ENCODE measurements around the gene TPP1.

TPP1 gene

GRCh38 chr11:6647836-6648235 lies 28.6 kb upstream of the TPP1 start:
- no peak for DNase-seq

DNA sequence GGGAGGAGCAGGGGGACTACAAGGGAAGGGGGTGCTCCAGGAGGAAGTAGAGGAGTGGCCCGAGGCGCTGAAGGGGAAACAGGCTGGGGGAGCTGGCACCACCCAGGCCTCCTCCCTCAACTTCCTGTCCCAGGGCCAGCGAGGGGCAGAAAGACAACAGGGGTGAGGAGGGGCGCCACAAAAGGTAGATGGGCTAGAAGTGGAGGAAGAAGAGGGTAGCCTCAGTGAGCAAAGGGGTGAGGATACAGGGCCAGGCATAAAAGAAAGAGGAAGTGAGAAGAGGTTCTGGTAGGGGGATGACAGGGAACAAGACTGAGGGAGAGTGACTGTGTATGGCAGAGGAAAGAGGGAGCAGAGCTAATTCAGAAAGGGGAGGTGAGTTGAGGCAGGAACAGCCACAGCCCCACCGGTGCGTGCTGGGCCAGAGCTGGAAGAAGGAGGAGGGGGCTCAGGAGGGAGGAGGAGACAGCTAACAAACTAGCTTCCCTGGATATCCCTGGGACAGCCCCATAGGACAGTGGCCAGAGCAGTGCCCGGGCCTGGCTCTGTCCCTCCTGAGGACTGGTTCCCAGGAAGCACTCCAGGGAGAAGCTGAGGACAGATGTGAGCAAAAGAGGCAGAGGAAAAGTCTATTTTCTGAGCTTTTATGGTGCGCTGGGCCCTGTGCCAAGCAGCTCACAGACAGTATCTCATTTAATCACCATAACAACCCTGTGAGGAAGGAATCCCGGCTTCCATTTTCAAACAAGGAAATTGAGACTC lies 27.9 kb upstream of the TPP1 start:
- peak in 2 of 51 donors; percentile 20 to 38 for DNase-seq

DNA sequence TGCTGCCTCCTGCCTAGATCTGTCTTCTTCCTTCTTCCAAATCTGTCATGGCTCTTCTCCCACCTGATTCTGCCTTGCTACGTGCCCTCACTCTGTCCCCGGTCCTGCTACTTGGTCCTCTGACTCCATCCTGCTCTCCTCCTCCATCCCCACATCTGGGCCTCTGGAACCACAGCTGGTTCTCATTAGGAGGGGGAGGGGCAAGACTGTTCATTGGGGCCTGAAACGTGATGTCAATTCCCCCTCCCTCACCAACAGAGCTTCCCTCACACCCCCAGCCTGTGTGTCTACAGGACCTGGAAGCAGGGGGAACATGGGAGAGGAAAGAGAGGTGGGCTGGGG lies 27.3 kb upstream of the TPP1 start:
- no peak for DNase-seq

DNA sequence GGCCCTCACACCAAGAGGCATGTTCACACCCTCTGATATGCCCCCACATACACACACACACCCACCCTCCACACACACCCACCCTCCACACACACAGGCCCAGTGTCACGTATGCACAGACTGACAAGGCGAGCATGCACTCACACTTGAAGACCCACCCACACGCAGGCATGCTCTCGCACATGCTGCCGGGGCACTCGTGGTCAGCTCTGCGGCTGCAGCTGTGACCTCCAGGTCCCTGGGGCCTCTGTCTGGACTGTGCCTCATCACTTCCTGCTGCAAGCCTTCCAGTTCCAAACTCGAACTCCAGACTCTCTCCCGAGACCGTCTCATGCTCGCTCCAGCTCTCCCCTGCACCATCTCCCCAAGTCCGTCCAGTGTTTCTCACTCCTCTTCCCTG lies 26.8 kb upstream of the TPP1 start:
- DNase-seq = no peak

- no peak for DNase-seq
Measured at GRCh38 chr11:6642957-6643356, 23.7 kb upstream of the TPP1 start.

DNA sequence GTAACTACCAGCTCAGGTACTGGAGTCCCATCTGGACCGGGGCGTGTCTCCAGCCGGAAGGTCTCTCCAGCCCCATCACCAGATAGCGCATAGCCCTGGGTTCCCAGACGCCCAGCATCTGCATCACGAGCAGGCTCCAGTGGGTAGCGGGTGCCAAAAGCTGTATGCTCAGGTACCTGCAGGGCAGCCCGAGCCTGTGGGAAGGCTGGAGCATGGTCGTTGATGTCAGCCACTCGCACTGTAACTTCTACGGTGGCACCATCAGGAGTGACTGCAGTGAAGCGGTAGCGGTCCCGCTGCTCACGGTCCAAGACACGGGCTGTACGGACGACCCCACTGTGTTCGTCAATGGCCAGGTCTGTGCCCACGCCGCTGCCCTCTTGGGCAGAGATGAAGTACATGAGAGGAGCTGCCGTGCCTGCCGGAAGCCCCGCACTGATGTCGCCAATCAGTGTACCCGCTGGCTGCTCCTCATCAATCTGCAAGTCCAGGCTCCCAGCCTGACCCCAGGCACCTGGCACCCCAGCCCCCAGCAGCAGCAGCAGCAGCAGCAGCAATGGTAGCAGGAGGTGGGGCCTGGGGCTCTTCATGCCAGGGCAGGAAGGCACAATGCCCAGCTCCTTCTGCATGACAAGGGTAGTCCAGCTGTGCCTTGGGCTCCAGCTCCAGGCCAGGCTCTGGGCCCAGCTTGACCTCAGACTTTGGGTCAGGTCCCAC lies 21.9 kb upstream of the TPP1 start:
- peak in 26 of 51 donors; percentile 13 to 74 (median 40) for DNase-seq

DNA sequence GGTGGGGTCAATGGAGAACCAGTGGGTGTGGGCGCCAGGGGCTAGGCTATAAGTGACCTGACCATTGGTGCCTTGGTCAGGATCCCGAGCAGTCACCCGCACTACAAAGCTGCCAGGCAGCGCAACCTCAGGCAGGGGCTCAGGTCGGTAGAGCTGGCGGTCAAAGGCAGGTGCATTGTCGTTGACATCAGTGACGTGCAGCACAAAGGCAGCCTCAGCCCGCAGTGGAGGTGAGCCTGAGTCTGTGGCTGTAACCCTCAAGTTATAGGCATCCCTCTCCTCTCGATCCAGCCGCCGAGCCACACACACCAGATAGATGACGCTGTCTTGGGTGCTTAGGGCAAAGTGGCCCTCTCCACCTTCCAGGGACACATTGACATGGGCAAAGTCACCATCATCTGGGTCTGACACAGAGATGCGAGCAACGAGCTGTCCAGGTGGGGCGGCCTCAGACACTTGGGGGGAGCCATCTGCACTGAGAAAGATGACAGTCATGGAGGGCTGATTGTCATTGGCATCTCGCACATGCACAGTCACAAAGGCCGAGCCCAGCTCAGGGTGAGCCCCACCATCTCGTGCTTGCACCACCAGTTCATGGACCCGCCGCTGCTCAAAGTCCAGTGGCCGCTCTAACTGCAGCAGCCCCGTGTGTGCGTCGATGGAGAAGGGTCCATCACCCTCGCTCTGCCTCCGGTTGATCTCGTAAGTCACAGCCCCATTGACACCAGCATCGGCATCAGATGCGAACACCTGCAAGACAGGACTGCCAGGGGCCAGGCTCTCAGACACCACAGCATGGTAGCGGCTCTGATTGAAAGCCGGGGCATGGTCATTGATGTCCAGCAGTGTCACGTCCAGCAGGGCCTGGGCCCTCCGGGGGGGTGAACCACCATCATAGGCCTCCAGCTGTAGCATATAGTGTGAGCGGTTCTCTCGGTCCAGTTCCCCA lies 21.1 kb upstream of the TPP1 start:
- no peak for DNase-seq

- DNase-seq = no peak
Measured at GRCh38 chr11:6638429-6638828, 19.2 kb upstream of the TPP1 start.

DNA sequence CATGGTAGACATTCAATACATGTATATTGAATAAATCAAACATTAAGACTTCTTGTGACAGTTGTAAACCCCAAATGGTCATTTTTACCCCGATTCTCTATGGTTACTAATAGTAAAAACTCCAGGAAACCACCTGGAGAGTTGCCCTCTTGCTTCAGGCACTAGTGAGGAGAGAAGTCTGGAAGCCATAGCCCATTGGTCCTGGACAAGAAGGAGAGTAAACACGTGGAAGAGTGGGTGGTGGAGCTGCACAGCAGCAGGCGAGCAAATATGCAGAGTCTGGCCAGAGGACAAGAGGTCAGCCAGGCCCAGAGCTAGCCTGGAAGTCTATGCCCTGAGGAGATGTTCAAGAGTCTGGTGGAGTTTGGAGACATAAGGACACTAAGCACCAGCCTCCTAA lies 18.6 kb upstream of the TPP1 start:
- peak in 5 of 51 donors; percentile 13 to 27 (median 20) for DNase-seq

DNA sequence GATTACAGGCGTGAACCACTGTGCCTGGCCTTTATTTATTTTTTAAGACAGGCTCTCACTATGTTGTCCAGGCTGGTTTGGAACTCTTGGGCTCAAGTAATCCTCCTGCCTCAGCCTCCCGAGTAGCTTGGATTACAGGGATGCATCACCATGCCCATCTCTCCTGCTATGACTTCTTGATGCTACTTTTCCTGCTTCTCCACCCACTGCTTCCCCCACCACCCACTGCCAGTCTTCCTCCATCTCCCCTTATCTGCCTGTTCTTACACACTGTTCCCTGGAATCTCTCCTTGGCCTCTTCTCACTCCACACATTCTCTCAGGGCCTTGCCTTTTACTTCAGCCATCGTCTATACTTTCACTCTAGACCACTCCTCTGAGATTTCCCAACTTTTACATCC lies 17.3 kb upstream of the TPP1 start:
- DNase-seq = no peak

- peak in 37 of 51 donors; percentile 15 to 92 (median 54) for DNase-seq
Measured at GRCh38 chr11:6635082-6635932, 16.1 kb upstream of the TPP1 start.

DNA sequence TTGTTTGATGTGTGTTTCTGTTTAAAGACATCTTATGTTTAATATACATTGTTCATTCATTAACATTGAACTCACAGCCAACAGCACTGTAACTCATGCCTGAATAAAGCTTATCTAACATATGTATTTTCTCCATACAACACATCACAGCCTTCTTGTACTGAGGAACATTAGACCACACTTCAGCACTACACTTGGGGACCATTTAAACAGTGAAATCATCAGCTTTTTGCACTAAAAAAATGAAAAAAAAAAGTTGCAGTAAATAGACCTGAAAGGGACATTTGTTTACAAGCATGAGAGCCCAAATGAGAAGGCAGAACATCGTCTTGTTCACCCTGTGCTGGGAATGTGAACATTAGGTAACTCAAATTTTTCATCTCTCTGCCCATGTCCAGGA lies 15.3 kb upstream of the TPP1 start:
- no peak for DNase-seq

DNA sequence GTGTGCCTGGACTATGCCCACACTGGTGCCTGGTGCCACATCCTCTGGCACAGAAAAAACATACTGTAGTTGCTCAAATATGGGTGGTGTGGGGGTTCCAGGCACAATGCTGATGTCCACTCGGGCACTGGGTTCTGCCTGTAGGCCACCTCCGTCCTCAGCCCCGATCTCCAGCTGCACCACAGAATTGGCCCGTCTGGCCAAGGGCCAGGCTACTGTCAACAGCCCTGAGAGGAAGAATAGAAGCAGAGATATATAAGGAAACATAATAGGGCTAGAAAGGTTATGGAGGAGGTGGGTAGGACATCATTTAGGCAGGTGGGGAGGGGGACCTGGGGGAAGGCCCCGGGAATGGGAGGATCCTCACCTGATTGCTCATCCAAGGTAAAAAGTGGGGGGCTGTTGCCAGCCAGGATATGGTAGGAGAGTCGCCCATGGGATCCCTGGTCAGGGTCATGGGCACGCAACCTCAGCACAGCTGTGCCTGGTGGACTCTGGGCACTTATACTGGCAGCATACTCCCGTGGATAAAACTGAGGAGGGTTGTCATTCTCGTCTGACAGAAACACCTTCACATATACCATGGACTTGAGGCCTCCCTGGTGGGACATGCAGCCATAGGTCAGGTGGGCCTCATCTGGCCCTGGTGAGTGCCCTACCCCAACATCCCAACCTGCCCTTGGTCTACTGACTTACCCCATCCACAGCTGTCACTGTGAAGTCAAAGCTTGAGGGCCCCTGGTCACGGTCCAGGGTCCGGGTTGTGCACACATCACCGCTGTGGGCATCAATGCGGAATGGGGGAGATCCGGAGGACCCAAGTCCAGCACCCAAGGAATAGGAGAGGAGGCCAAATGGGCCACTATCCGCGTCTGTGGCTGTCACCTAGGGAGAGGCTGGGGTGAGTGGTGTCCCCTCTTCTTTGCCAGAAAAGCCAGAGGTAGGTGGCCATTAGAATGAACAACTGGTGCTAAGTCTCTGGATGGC lies 14.5 kb upstream of the TPP1 start:
- DNase-seq = no peak

DNA sequence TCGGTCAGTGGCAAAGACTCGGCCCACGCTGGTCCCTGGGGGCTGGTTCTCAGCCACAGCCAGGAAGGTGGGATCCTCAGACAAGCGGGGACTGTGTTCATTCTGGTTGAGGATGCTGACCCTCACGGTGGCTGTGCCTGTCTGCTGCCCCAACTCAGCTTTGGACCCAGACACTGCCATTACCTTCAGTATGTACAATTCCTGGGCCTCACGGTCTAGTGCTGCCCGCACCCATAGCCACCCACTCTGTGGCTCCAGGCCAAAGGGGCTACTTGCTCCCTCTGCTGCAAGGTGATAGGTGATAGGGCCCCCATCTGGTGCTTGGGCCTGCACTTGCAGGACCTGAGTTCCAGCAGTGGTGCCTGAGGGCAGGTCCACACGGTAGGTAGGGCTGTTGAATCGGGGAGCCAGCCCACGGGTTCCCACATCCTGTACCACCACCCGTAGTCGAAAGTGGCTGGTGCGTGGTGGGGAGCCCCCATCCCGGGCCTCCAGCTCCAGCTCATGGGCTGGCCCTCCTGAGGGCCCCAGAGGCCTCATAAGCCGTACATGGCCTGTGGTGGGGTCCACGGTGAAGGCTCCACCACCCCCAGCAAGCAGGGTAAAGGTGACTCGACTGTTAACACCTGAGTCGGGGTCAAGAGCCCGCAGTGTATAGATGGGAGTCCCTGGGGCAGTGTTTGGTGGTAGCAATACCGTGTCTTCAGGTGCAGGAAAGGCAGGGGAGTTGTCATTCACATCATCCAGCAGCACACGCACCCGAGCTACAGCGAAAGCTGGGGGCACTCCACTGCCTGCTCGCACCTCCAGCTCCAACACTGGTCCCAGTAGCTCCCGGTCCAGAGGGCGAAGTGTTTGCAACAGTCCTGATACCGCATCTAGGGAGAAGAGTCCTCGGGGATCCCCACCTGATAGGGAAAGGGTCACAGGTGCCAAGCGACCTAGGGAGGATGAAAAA lies 13.2 kb upstream of the TPP1 start:
- DNase-seq = no peak

DNA sequence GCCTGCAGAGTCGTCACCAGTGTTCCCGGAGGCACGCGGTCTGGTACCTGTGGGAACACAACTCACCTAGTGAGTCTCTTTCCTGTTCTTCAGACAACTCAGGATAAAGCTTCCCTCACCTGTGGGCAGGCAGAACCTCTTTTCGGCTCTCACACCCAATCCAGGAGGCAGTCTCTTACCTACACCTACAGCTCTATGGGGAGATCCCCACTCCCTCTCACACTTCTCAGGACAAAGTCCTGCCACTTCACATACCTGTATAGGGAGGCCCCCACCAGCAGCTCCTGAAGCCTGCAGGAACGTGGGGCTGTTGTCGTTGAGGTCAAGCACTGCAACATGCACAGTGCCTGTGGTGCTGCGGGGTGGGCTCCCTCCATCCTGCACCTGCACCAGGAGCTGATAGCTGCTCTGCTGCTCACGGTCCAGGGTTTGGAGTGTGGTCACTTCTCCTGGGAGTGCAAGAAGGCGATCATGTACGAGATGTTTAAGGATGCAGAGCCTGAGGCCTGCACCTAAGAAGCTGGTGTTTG lies 12.2 kb upstream of the TPP1 start:
- DNase-seq = no peak

DNA sequence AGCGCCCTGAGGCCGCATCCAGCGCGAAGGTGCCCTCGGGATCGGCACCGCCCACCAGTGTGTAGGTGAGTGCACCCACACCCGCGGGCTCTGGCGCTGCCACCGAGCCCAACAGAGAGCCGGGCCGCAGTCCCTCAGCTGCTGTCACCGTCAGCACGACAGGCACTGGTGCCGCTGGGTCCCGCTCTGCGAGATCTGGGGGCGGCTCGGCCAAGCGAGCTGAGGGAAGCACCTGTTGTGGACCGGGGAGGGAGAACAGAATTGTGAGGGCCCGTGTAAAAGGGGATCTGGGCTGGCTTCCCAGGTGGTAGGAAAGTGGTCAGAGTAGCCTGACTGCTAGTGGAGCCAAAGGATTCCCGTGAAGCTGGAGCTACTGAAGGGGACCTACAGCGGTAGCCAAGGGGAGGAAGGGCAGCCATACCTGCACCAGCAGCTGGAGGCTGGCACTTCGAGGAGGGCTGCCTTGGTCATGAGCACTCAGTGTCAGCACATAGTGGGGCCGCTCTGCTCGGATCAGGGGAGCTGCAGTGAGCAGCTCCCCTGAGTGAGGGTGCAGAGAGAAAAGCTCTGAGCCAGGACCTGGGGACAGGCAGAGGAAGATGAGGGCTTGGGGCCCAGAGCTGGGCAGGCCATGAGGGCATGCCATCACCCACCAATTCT lies 11.5 kb upstream of the TPP1 start:
- DNase-seq = no peak

GRCh38 chr11:6629892-6630631 lies 10.8 kb upstream of the TPP1 start:
- DNase-seq = no peak

Data from hypothalamus (tissue), 51 donors.